SW480 (cell line): Measurements from ENCODE around the gene ACOD1.
"Not testable (repeated sequence)": the region's sequence is repeated elsewhere in the genome, so short reads cannot be mapped to it uniquely, and the experiment has no call there.

Experiments
- DNase-seq: peaks from one replicate; pipeline ENCODE4 v3.0.0-alpha.2; 2016; ENCODE audit warnings: low spot score

ACOD1 gene

GRCh38 chr13:76953968-76954367, 5.7 kb downstream of the ACOD1 start:
- no peak for DNase-seq

DNA sequence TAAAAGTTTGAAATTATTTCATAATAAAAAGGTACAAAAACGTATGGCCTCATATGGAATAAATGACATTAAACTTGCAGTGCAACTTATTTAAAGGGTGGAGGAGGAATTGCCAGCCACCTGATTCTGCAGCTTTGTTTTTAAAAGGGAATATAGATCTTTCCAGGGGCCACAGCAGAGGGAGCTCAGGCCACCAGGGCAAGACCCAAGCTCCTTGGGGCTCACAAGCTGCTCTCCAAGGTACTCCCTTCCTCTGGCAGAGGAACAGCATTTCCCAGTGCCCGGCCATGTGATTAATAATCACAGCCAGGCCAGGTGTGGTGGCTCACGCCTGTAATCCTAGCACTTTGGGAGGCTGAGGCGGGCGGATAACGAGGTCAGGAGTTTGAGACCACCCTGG, 6.2 kb downstream of the ACOD1 start:
- no peak for DNase-seq

DNA sequence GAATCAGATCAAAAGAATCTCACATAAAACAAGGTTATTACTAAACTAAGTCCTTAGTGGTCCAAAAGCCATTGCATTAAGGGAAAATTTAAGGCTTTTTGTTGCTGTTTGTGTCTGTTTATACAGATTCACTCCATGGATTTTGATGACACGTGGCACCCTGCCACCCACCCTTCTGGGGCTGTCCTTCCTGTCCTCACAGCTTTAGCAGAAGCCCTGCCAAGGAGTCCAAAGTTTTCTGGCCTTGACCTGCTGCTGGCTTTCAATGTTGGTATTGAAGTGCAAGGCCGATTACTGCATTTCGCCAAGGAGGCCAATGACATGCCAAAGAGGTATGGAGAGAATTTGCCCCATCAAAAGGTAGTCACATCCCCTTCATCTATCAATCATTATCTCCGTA, 6.9 kb downstream of the ACOD1 start:
- no peak for DNase-seq

GRCh38 chr13:76955661-76956060, 7.3 kb downstream of the ACOD1 start:
- DNase-seq, result no peak

GRCh38 chr13:76958841-76959432, 10.6 kb downstream of the ACOD1 start:
- no peak for DNase-seq

- DNase-seq, result not testable (repeated sequence)
These were observed 11.4 kb downstream of the ACOD1 start for GRCh38 chr13:76959734-76960133.

DNA sequence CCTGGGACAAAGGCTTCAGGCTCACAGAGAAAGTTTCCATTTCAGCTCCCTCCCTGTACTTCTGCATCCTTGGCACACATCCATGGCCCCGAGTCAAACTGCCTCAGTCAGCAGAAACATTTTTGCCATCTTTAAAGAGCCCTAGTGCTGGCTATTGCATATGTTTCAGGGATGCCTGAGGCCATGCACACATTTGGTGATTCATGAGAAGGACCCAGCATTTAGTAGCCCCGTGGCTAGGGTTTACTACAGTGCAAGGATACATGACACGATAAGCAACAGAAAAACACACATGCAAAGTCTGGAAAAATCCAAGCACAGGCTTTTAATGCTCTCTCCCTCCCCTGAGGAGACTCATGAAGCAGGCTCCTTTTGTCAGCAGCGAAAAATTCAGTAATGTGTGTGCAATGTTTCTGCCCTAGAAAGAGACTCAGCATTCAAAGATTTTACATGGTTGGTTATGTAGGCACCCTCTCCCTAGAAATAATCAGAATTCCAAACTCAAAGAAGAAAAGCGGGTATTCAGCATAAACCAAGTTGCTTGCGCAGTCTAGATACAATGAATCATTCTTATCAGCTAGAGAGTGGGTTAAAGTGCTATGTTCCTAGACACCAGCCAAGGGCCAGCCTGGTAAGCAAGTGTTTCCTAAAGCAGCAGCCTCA, 17.6 kb downstream of the ACOD1 start:
- no peak for DNase-seq

- no peak for DNase-seq
These were observed 18.7 kb downstream of the ACOD1 start for GRCh38 chr13:76967031-76967430.

DNA sequence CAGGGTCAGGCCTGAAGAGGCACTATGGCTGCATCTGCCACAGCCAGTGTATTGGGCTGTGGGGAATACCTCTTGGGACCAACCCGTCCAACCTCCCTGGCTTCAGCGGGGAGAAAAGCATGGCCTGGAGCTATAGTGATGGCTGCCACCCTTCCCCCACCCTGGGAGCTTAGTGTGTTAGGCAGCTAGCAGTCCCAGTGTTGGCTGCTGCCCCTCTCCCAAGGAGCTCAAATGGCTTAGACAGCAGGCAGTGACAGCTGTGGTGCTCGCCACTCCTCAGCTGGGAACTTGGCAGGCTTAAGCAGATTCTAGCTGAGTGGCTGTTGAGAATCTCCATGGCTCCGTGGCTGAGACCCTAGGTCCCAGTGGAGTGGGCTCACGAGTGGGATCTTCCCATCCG, 19.7 kb downstream of the ACOD1 start:
- DNase-seq, result no peak

GRCh38 chr13:76969488-76970365, 21.4 kb downstream of the ACOD1 start:
- no peak for DNase-seq

- no peak for DNase-seq
These were observed 22.9 kb downstream of the ACOD1 start for GRCh38 chr13:76971215-76971614.

- DNase-seq, result no peak
These were observed 23.8 kb downstream of the ACOD1 start for GRCh38 chr13:76971851-76972829.

GRCh38 chr13:76973920-76974617, 25.8 kb downstream of the ACOD1 start:
- no peak for DNase-seq

DNA sequence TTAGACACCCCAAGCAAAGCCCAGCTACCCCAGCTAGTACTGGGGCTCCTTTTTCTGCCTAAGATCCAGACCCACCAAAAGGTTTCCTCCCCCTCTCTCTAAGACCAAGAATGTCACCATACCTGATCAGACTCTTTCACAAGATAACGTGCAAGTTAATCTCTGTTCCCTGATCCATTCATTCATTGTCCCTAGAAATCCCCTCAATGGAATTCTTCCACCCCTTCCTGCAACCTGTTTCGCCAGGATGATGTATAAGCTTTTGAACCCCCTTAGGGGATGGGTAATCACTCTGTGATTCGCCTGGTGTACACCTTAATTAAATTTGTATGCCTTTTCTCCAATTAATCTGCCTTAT, 26.3 kb downstream of the ACOD1 start:
- no peak for DNase-seq

DNA sequence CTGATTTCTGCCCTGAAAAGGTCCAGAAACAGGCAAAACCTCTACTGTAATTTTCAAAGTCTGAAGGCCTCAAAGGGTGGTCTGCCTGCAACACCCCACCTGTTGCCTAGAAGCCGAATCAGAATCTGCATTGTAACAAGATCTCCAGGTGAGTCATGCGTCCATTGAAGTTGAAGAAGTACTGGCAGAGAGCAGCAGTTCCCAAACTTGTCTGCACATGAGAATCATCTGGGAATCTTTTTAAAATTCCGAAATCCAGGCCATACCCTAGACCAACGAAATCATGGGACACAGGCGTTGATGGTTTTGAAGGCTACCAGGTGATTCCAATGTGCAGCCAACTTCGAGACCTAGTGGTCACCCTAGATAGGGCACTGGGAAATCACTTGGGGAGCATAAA, 27.6 kb downstream of the ACOD1 start:
- no peak for DNase-seq

DNA sequence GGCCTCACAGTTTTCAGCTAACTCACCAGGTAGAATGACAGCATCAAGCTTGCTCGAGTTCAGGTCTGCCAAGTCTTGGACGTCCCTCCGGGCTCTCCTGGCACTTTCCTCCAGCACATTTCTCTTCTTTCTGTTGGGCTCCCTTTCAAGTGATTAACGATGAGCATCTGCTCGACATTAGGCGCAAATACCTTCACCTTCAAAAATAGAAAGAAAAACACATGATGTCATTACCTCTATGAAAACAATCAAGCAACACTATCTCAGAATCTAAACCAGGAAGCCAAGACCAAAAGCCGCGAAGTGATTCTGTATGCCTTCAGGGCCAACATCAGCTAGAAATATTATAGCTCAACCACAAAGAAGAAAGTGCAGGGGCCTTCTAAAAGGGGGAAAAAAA, 28.2 kb downstream of the ACOD1 start:
- DNase-seq, result no peak

DNA sequence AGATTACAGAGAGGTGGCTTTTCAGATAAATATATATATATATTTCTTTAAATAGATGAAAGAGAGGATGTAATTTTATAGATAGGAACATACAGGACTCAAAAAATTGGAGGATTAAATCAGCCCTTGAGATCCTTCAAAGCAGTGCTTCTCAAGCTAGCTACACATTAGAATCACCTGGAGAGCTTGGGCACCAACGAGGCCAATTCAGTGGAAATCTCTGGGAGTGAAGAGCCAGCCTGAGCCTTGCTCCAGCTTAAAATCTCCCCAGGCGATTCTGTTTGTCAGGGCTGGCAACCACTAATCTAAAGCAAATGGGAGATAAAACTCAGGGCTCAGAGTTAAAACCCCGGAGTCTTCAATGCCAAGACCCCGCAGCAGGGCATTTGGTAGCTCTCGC, 28.6 kb downstream of the ACOD1 start:
- DNase-seq, result no peak

GRCh38 chr13:76980075-76980718, 31.9 kb downstream of the ACOD1 start:
- DNase-seq, result peak; percentile 44

GRCh38 chr13:76982061-76982460, 33.8 kb downstream of the ACOD1 start:
- DNase-seq, result no peak

GRCh38 chr13:76983676-76984075, 35.4 kb downstream of the ACOD1 start:
- no peak for DNase-seq

GRCh38 chr13:76991432-76991795, 43.1 kb downstream of the ACOD1 start:
- peak; percentile 46 for DNase-seq
